H1 (cell line): ENCODE data around the gene PEX26. TPM values are rescaled to one million over a fixed set of nuclear protein-coding genes. Genes with fewer than 3 reads are reported as not detected.

Experiments
- EGR1 ChIP-seq: IDR thresholded peaks from 2 replicates; pipeline ENCODE4 v1.6.1; 2011; ENCODE audit warnings: low read depth, low read length, borderline replicate concordance
- GABPA ChIP-seq: IDR thresholded peaks from 2 replicates; pipeline ENCODE4 v1.6.1; 2011; ENCODE audit warnings: mild to moderate bottlenecking, low read length, moderate library complexity, borderline replicate concordance; ENCODE audit not compliant: insufficient read depth
- polyA plus RNA-seq, 7 experiments: library from polyadenylated mRNA; depleted of rRNA in 3 of 7; stranded (reverse) in 5 of 7; unstranded in 2 of 7; fragments of >200 nt in 5 of 7; fragments of 200-250 nt in 2 of 7; gene quantifications; 1 replicate in 5 of 7; 2 replicates in 1 of 7; 4 replicates in 1 of 7; pipeline versions ENCODE4 v1.2.1 to v1.2.3, GENCODE V29; 2011 to 2013; ENCODE audit warnings: missing spikeins in 2 of 7, mixed read lengths in 2 of 7
- total RNA-seq: library from RNA; stranded (reverse); fragmentation: NEBNext Ultra II Directional; extraction: Animal tissue kit (Norgen Biotek cat#: 25700); gene quantifications from 2 replicates; pipeline ENCODE4 v1.2.1, GENCODE V29; 2021

PEX26 gene
- total and polyA plus RNA-seq, 2 of the 8 experiments (the other 6 are each of a cell fraction or from before 2014, with no cell fraction given), result 33.1 to 49.0 TPM

GRCh38 chr22:18152519-18152918 lies 74.7 kb downstream of the PEX26 start (continued):
- TF ChIP-seq EGR1, result no peak
- TF ChIP-seq GABPA, result no peak
